UCSD-AML1 (cell line): ENCODE data around the gene ZBTB20.

ENCODE experiments used
- DNase-seq: peaks from one replicate; lab custom pipeline; 2025; ENCODE audit not compliant: unreplicated experiment; lab: John Stamatoyannopoulos, UW

Gene ZBTB20

DNA sequence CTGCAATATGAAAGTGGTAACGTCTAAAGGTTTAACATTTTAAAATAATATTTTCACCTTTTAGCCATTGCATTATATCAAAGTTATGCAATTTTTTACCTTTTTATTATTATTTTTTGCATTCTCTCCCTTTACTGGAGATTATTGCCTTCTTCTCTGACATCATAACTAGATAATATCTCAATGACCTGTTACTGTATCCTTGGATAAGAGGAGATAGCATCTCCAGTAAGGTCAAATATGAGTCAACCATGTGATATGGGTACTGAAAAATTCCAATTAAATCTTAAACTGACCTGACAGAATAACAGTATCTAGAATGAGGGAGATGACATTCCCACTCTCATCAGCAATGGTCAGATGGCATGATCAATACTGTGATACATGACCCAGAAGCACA, 108.3 kb downstream of the ZBTB20 start:
- no peak for DNase-seq

DNA sequence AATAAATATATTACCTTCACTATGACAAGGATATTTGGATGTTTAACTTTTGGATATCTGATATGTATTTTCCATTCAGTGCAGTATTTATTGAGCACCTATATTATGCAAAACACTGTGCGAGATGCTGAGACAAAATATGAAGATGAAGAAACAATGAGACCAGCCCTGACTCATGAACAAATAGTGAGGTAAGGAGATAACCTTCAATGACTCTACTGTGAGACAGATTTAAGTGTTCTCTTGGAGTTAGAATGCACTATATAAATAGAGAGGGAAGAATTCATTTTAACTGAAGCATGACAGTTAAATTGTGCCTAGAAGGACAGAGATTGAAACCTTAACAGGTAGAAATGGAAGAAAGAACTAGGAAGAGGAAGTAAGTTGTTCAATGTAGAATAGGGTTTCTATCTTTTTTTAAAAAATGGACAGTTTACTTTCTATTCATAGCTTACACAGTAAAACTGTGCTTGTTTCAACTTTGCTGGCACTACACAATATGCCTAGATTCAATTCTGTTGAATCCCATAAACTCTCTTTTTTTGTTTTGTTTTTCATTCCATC, 124.2 kb downstream of the ZBTB20 start:
- DNase-seq, result no peak

DNA sequence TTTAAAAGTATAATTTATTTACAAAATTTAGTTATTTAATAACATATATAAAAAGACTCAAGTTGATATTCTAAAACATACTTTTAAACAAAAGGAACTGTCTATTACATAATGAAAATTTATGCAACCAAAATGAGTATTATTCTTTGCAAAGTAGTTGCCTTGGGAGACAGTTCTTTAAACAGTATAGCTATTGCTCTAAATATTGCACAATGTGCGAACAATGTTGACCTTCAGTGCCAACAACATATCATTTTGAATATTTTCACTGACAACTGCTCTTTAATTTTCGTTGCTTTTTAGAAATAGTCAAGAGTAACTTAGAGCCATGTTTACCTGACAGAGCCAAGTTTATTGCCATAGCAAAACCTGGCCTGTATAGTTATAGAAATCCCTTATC, 124.9 kb downstream of the ZBTB20 start:
- no peak for DNase-seq

DNA sequence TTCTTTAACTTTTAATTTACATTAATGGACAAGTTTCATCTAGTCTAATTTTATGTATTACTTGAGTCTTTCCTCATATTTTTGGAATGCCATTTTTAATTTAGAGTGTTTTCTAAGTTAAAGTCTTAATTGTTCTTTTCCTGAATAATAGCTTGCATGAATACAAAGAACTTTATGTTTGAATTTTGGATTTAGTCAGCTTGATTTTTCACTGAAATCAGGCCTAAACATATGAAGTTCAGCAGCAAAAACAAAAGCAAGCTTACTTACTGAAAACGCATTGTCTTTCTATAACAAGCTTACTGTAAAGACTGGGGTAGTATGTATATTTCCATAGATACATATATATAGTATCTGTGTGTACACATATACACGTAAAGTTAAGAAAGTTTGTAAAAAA, 126.0 kb downstream of the ZBTB20 start:
- no peak for DNase-seq

DNA sequence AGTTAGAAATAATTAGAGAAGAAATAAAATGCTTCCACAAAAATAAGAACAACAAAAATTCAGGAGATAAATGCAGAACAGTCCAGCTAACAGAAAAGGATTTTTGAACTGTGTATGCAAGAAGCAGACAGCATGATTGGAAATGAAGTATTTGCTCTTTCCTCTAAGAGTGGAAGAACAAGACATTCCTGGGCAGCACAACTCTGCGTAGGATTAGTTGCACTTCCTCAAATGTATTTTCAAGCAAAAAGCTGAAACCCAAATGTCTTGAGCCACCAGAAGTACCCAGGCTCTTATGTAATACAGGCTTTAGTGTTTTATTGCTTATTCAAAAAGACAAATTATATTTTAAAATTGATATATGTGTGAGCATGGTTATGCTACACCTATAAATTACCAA, 127.2 kb downstream of the ZBTB20 start:
- no peak for DNase-seq

DNA sequence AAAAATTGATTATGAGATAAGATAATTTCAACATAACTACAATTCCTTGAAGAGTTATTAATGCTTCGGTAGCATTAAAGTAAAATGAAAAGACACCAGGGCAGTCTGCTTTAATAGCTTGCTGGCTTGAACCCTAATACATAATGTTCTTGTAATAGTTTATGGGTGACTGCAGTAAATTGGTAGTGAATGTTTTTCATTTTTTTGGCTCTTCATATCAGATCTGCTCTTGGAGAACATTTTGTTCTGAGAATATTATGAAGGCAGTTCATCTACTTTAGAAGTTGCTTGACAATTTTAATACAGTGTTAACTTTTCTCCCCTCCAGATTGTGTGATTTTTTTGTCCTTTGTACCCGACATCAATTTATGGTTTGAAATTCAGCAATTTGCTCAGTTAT, 128.4 kb downstream of the ZBTB20 start:
- no peak for DNase-seq

DNA sequence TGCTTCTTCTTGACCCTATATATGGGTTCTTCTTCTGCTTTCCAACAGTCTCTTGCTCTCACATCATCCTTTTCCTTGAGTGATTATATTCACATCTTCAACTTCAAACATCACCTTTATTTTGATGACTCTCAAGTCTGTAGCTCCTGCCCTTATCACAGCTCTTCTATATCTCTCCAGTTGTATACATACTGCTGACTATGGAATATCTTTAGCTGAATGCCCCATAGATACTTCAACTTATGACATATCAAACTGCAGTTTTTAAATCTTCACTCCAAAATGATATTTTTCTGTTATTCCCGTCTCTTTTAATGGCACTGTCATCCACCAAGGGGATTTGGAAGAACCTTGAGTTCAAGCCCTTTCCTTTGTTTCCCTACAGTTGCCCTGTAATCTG, 139.1 kb downstream of the ZBTB20 start:
- DNase-seq, result no peak

DNA sequence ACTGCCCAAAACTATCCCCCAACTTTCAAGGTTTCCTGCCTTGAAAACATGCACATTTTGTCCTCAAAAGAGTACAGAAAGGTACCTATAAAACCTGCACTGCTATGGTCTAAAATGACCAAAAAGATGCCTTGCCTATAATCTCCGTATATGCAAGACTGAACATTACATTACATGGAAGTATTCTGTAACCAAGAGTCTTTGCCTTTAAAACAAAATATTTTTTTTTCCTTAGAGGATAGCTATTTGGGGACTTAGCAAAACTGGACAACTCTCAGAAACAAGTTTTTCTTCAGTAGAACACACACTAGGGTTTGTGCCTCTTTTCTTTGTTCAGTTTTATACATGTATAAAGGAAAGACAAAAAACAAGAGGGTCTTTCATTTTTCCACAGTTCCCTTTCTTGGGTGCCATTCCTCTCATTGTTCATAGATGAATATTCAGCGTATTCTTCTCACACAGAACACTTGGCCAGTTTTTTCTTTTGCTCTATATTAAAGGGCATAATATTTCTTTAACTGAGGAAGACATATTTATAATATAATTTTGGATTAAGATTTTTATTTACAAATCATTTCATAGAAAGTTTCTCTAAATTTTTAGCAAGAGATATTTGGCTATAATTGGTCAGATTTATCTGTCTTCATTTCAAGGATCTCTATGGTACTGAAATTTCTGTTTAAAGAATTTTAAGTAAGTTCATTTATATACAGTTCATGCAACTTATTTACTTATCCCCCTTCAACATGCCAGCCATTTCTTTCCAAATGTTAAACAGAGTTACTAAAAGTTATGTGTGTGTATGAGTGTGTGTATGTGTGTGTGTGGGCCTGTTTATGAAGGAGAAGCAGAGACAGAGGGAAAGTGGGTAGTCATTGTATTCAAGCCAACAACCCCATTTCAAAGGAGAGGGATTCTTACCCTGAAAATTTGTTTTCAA, 142.6 kb downstream of the ZBTB20 start:
- DNase-seq, result no peak

DNA sequence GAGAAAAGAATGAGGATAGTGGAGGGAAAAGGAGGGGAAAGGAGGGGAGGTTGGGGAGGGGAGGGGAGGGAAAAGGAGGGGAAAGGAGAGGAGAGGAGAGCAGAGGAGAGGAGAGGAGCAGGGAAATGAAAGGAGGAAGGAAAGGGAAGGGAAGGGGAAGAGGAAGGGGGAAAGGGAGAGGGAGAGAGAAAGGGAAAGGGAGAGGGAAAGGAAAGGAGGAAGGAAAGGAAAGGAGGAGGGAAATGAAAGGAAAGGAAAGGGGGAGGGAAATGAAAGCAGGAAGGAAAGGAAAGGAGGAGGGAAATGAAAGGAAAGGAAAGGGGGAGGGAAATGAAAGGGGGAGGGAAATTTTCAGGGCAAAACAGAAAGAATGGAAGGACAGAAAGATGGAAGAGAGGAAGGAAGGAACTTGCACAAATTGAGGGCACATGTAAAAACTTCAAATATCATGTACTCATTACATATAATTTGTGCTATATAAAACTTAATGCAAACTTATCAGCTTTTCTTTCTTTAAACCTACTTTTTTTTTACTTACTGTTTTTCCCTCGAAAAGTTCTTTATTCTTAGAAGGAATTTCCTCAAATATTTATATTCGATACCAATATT, 148.0 kb downstream of the ZBTB20 start:
- DNase-seq, result no peak

DNA sequence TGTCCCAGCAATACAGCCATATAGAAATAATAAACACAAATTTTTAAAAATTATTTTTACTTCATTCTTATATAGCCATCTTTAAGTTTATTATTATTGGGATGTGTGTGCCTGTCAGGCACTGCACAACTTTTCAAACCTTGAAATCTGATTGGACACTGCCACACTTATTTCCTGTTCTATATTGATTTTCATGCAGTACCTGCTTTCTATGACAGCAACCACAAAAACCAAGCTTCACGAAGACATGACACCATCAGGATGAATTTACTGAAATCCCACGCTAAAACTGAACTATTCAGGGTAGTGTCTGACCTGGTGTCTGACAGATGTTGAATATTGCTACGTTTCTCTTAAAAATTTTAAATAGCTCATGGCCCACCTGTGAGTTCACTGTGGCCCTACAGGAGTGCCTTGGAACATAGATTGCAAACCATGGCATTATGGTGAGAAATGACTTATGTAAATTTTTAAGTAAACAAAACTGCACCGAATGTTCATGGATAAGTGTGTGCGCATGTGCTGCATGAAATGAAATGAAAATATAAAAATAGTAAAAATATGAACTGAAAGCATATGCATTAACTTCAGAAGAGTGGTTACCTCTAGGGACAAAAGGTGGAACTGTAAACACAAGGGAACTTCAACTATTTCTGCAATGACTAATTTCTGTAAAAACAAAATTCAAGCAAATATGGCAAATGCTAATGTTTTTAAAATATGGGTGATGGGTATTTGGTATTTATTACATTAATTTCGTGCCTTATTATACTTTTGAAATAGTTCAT, 152.3 kb downstream of the ZBTB20 start:
- no peak for DNase-seq

DNA sequence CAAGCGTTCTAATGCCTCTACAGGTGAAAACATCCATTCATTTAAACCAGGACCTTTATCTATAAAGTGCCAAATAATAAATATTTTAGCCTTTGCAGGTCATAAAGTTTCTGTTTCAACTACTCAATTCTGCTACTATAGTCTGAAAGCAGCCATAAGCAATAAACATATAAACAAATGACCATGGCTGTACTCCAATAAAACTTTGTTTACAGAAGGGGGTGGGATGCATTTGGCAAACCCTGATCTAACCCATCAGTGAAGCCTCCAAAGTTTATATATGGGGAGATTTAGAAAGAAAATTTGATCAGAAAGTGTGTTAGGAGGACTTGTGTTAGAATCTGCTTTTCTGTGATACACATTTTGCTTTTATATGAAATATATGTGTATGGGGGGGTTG, 161.3 kb downstream of the ZBTB20 start:
- DNase-seq, result no peak

DNA sequence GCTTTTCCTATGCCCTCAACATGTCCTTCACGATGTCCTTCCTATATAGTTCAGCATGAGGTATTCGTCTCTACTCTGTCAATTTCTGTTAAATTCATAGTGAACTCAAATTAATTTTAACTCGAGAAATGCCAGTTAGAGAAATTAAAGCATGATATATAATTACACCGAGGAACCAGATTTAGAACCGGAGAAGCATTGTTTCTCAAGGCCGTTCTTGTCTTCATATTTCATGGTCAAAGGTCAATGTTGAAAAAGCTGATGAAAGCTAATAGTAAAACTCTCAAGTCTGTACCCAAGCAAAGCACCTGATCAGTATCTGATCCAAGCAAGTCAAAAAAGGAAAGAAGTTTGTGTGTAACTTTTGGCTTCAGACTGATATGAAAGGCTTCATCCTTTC, 163.8 kb downstream of the ZBTB20 start:
- DNase-seq, result no peak

DNA sequence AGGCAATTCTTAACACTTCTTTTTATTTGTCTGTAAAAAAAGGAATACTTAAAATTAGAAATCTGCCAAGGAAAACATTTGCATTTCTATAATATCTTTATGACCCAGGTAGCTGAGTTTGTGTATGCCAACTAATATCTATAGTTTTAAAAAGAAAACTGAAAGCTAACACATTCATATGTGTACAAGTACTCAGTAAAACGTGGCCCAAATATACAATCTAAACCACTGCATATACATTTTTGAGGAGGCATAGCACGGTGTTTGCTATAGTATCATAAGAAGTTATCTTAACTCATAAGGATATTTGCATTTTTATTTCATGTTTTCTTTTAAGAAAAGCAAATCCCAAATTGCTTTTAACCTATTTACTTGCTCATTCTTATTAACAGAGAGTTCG, 172.7 kb downstream of the ZBTB20 start:
- DNase-seq, result no peak

DNA sequence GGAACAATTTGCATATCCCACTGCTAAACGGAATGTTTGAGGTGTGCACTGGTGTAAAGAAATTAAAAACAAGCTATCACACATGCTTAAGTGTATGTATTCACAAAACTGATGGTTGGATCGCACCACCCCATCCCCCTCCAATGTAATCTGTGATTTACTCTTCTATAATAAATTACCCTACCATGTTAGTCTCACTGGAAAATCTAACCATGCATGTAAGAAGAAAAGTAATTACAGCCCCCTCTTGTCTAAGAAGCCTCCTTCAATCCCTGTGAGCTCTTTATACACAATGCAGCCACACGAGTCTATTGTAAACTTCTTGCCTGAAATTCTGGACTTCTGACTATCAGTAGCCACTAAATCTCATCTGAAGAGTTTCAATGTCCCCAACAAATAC, 173.6 kb downstream of the ZBTB20 start:
- DNase-seq, result no peak

DNA sequence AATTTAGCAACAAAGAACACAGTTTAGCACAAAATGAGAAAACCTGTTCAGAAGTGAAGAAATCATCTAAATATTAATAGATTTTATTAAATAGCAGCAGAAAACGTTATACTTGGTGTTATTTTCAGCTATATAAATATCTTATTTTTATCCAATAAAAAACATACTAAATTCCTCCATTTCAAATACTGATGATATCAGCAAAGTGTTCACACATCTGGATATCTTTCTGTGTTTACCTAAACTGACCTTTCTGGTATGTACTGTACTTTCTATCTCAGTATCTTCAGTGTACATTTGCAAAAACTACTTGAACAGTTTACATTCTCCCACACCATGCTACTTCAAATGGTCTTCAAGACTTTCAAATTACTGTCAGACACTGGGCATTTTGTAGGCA, 179.9 kb downstream of the ZBTB20 start:
- DNase-seq, result no peak

DNA sequence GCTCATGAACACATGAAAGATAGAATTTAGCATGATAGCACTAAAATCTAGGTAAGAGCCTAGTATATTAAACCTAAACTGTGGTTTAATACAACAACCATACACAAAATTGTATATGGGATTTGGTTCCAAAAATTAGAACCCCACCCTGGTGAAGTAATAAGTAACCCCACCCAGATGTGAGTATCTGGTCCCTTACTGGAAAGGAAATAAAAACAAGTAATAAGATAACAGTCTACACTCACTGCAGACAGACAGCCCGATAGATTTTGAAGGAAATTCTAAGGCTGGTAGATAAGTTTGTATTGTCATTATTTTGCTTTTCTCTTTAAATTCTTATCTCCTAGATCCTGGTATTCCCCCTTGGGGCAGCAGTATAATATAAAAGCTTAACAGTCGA, 184.9 kb downstream of the ZBTB20 start:
- DNase-seq, result no peak

DNA sequence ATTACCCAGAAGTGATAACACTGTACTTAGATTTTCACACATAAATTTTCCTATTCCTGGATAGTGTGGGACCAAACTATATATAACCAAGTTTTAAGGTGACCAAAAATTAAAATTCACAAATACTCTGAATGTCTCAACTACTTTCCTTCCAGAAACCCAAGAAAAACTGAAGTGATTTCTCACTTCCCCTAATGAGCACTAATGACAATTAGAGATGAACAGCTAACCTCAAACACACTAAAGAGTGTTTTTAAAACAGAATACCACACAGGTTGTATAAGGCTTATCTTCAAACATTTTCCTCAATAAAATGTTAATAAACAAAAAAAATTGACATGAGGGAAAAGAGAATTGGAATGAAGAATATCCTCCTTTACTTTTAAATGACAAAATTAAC, 188.2 kb downstream of the ZBTB20 start:
- no peak for DNase-seq

DNA sequence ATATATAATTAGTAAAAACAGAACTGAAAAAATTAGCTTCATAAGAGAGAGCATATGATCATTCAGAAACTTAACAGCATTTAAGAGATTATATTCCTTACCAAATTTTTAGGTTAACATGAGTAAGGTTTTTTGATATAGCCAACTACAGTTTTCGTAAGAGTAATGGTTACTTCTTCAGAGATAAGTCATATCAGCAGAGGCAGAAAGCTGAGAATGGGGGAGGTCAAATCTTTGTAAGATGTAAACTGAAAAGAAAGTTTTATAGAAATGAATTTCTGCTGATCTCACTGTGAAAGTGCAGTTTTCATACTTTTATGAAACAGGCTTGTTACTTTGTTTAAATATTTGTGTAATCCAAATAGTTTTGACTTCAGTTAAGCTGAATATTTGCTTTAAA, 193.3 kb downstream of the ZBTB20 start:
- DNase-seq, result no peak

DNA sequence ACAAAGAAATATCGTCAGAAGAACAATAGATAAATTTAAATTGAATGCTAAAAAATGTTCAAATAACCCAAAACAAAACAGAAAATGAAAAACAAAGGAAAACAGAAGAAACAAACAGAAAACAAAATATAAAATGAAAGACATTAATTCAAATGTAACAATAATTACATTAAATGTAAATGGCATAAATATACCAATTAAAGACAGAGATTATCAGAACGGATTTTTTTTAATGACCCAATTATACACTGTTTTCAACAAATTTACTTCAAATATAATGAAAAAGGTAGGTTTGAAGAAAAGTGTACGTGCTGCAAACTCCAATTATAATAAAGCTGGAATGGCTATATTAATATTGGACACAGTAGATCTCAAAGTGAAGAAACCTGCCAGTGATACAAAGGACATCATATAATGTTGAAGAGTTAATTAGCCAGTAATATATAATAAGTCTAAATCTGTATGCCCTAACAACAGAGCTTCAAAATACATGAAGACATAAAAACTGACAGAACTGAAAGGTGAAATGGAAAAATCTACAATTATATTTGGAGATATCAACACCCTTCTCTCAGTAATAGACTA, 193.8 kb downstream of the ZBTB20 start:
- no peak for DNase-seq

DNA sequence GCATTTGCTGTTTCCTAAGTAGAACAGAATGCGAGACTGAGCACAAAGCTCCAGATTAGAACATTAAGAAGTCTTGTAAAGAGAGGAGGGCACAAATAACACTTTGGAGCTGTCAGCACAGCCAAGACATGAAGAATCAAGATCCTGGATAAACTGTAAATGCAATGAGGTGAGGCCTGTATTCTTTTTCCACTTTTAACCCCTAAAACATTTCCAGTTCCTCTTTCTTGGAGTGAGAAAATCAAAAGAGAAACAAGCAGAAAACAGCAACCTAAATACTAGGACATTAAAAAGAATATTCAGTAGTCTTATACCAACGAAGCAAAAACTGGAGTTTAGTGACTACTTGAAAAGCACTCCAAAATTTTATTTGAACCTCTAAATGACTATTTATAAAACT, 204.3 kb downstream of the ZBTB20 start:
- no peak for DNase-seq

DNA sequence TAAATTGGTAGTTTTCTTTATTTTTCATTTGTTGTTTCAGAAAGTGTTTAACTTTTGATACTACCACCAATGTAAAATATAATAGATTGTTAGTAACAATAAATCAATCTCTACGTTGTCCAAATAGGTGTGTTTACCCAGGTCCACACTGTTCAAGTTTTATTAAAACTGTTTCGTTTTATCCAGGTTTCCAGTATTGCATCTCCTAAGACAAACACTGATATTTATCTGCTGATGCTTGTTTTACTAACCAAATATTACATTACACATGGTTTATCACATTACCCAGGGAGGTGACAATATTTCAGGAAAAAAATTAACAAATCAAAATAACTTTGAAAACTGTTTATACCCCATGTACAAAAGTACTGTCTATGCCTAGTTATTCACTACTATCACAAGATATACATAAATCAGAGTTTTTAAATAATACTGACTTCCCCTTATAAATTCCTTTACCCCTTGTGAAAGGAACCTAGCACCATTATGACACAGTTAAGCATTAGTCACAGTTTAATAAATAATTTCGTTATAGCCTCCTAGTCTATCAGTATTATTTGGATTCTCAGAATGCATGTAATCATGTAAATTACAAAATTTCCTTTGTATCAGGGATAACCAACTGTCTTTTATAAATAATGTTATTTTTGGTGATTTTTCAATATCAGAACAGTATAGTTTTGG, 205.3 kb downstream of the ZBTB20 start:
- no peak for DNase-seq
